B cell (primary cell): ENCODE data around the gene CLN3. TPM values are rescaled to one million over a fixed set of nuclear protein-coding genes. Genes with fewer than 3 reads are reported as not detected.

Experiments
- ATAC-seq: fragments of 200-7000 bp; cut with Tn5 transposase; one replicate; pipeline ENCODE4 v1.10.0; 2021; ENCODE audit warnings: low read depth, mild to moderate bottlenecking, moderate number of reproducible peaks, moderate library complexity
- CTCF ChIA-PET: fragments of 350-600 bp; sonication (Branson Sonifier 250); formaldehyde crosslinking; loops from one replicate; lab custom pipeline; 2021; ENCODE audit warnings: antibody characterized with exemption, inconsistent platforms; lab: Charles Lee
- POLR2A ChIA-PET: fragments of 350-600 bp; sonication (Branson Sonifier 250); formaldehyde crosslinking; loops from one replicate; lab custom pipeline; 2021; ENCODE audit warnings: antibody characterized with exemption; lab: Charles Lee
- DNase-seq: peaks from one replicate; pipeline ENCODE4 v3.0.0; 2013
- H2AFZ ChIP-seq: 2 replicates; pipeline ENCODE4 v1.6.1; 2012; ENCODE audit warnings: mild to moderate bottlenecking, low read depth, low read length; ENCODE audit not compliant: insufficient read depth, poor library complexity, severe bottlenecking
- H3K27ac ChIP-seq, 2 donors: 1 replicate in 1 of 2; 2 replicates in 1 of 2; pipeline ENCODE4 v1.5.1; 2012 to 2013; ENCODE audit warnings: low read length in 2 of 2, mild to moderate bottlenecking in 2 of 2, moderate library complexity in 1 of 2
- H3K27me3 ChIP-seq, 4 experiments: fragments of 200-600 bp in 1 of 4; sonication (generic) in 1 of 4; replicated peaks in 1 of 4; 1 replicate in 2 of 4; 2 replicates in 2 of 4; pipeline versions ENCODE4 v1.6.1 to v1.7.0; 2013 to 2016; ENCODE audit warnings: low read length in 3 of 4, mild to moderate bottlenecking in 2 of 4, mixed read lengths in 1 of 4, moderate library complexity in 1 of 4; ENCODE audit not compliant: insufficient read depth in 4 of 4, control insufficient read depth in 3 of 4; ENCODE audit errors: control extremely low read depth in 1 of 4
- H3K36me3 ChIP-seq, 2 experiments: replicated peaks in 1 of 2; 1 replicate in 1 of 2; 2 replicates in 1 of 2; pipeline versions ENCODE4 v1.6.1 to v1.7.1; 2013; ENCODE audit warnings: low read length in 1 of 2; ENCODE audit not compliant: insufficient read depth in 2 of 2, control insufficient read depth in 1 of 2; ENCODE audit errors: control extremely low read depth in 1 of 2, extremely low read depth in 1 of 2
- H3K4me1 ChIP-seq, 2 donors: fragments of 200-600 bp in 1 of 2; sonication (generic) in 1 of 2; 1 replicate in 1 of 2; 2 replicates in 1 of 2; pipeline versions ENCODE4 v1.5.1 to v1.6.1; 2013 to 2017; ENCODE audit warnings: low read length in 2 of 2; ENCODE audit not compliant: control insufficient read depth in 2 of 2, insufficient read depth in 2 of 2
- H3K4me2 ChIP-seq: replicated peaks from 2 replicates; pipeline ENCODE3; 2012; ENCODE audit warnings: mild to moderate bottlenecking, low read depth, low read length; ENCODE audit not compliant: poor library complexity, severe bottlenecking
- H3K4me3 ChIP-seq, 5 experiments: fragments of 200-600 bp in 1 of 5; sonication (generic) in 1 of 5; 1 replicate in 3 of 5; 2 replicates in 2 of 5; pipeline versions ENCODE4 v1.5.1 to v1.7.0; 2011 to 2016; ENCODE audit warnings: low read length in 4 of 5, mild to moderate bottlenecking in 4 of 5, low read depth in 2 of 5, control low read depth in 1 of 5, moderate library complexity in 1 of 5; ENCODE audit not compliant: insufficient read depth in 1 of 5; ENCODE audit errors: control extremely low read depth in 1 of 5, extremely low read depth in 1 of 5
- H3K79me2 ChIP-seq: fragments of 200-600 bp; sonication (generic); one replicate; pipeline ENCODE4 v1.6.0; 2016; ENCODE audit warnings: low read length; ENCODE audit not compliant: control insufficient read depth, insufficient read depth
- H3K9ac ChIP-seq: fragments of 200-600 bp; sonication (generic); 2 replicates; pipeline ENCODE4 v1.6.1; 2017; ENCODE audit warnings: mild to moderate bottlenecking, low read length, moderate library complexity
- H3K9me3 ChIP-seq, 3 donors: one replicate each; pipeline versions ENCODE4 v1.6.1 to v1.7.1; 2013; ENCODE audit warnings: low read length in 2 of 3; ENCODE audit not compliant: control insufficient read depth in 2 of 3, insufficient read depth in 1 of 3; ENCODE audit errors: control extremely low read depth in 1 of 3
- H4K20me1 ChIP-seq: 2 replicates; pipeline ENCODE4 v1.6.0; 2012; ENCODE audit warnings: mild to moderate bottlenecking, low read length; ENCODE audit not compliant: insufficient read depth, control insufficient read depth, poor library complexity, severe bottlenecking
- H3K27ac Mint-ChIP-seq: one replicate; pipeline ENCODE4 v1.8.0; 2021; ENCODE audit warnings: mixed read lengths
- H3K27me3 Mint-ChIP-seq: one replicate; pipeline ENCODE4 v1.8.0; 2021; ENCODE audit warnings: mixed read lengths
- H3K4me1 Mint-ChIP-seq: one replicate; pipeline ENCODE4 v1.8.0; 2021; ENCODE audit warnings: mixed read lengths
- H3K4me3 Mint-ChIP-seq: one replicate; pipeline ENCODE4 v1.8.0; 2021; ENCODE audit warnings: mixed read lengths
- H3K9me3 Mint-ChIP-seq: one replicate; pipeline ENCODE4 v1.8.0; 2022; ENCODE audit warnings: mixed read lengths; ENCODE audit not compliant: insufficient read depth
- CTCF ChIP-seq: fragments of 200-600 bp; IDR thresholded peaks from one replicate; pipeline ENCODE4 v1.8.0; 2022; ENCODE audit warnings: antibody characterized with exemption, mild to moderate bottlenecking
- EZH2 ChIP-seq: IDR thresholded peaks from 2 replicates; pipeline ENCODE4 v1.6.1; 2012; ENCODE audit warnings: borderline replicate concordance, low read depth, mild to moderate bottlenecking, moderate library complexity, low read length; ENCODE audit not compliant: insufficient read depth, poor library complexity, severe bottlenecking
- WGBS: methylation state at CpG from one replicate; pipeline ENCODE4 v1.1.5; 2013; ENCODE audit warnings: missing lambda C conversion rate; ENCODE audit not compliant: insufficient coverage; 5-methylcytosine and 5-hydroxymethylcytosine counted together
- intact Hi-C: fragments of 100-400 bp; cut with micrococcal nuclease; formaldehyde crosslinking; loops from one replicate; pipeline ENCODE4 v1.10.0; 2022
- polyA plus RNA-seq: library from polyadenylated mRNA; depleted of rRNA; stranded (reverse); fragments of >200 nt; gene quantifications from 2 replicates; pipeline ENCODE4 v1.2.3, GENCODE V29; 2012
- total RNA-seq, 2 donors: library from RNA; stranded (reverse); fragments of 120-200 nt in 1 of 2; gene quantifications; 1 replicate in 1 of 2; 2 replicates in 1 of 2; pipeline versions ENCODE4 v1.2.3 to v1.2.4, GENCODE V29; 2013 to 2022

CLN3 gene
- total and polyA plus RNA-seq, 2 donors (not counting 1 experiment from before 2014, with no cell fraction given) = 34.3 to 37.7 TPM

DNA sequence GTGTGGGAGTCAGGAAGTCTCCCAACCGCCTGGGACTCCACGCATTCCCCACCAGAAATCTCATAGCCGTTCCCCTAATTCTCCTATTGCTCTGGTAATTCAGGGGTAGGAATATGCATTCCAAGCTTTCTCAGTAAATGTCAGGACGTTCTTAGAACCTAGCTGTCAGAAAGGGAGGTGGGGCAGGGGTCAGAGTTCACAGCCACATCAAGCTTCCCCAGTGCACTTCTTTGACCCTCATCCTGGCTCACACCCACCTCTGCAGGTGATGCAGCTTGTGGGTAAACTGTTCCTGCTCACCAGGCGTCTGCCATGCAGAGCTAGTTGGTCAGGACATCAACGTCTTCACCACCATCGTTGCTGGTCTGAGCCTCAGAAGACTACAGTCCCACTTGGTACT, 28.8 kb upstream of the CLN3 start:
- no peak overlapping the region for H3K4me3 Mint-ChIP-seq
- no peaks in the 10 kb centered on the region for H3K9me3 ChIP-seq
- no peaks in the 10 kb centered on the region for H3K4me1 ChIP-seq
- intact Hi-C loops = no loop called here
- no peak for DNase-seq
- H3K27me3 Mint-ChIP-seq = peaks cover 11% of the 10 kb centered on the region
- ATAC-seq = no peak
- no peak overlapping the region for H3K27ac Mint-ChIP-seq
- H3K4me3 ChIP-seq = no peak overlapping the region
- H3K9ac ChIP-seq = no peak overlapping the region
- H3K27ac ChIP-seq = no peak overlapping the region
- H3K36me3 ChIP-seq = no peaks in the 10 kb centered on the region
- POLR2A ChIA-PET = no interaction called here
- CTCF ChIA-PET = no interaction called here
- no peaks in the 10 kb centered on the region for H3K27me3 ChIP-seq
- peaks cover 10% of the 10 kb centered on the region for H3K4me1 Mint-ChIP-seq
- 88% methylated on average over 4 of the region's 7 CpGs for WGBS
- no peak overlapping the region for H2AFZ ChIP-seq
- H3K79me2 ChIP-seq = no peaks in the 10 kb centered on the region
- H4K20me1 ChIP-seq = no peaks in the 10 kb centered on the region
- H3K4me2 ChIP-seq = no peak overlapping the region
- TF ChIP-seq EZH2 = no peak
- no peaks in the 10 kb centered on the region for H3K9me3 Mint-ChIP-seq

GRCh38 chr16:28514246-28514645, 22.4 kb upstream of the CLN3 start:
- no peaks in the 10 kb centered on the region for H4K20me1 ChIP-seq
- TF ChIP-seq EZH2 (no peak), CTCF (no peak)
- no peaks in the 10 kb centered on the region for H3K79me2 ChIP-seq
- H3K27me3 Mint-ChIP-seq = peaks cover 3% of the 10 kb centered on the region
- no peak overlapping the region for H2AFZ ChIP-seq
- ChIA-PET CTCF (no interaction called here), POLR2A (no interaction called here)
- H3K27ac Mint-ChIP-seq = no peak overlapping the region
- no peak for ATAC-seq
- DNase-seq = no peak
- H3K4me1 ChIP-seq = no peaks in the 10 kb centered on the region
- no peaks in the 10 kb centered on the region for H3K27me3 ChIP-seq
- no peak overlapping the region for H3K4me3 ChIP-seq
- H3K36me3 ChIP-seq = no peaks in the 10 kb centered on the region
- no peak overlapping the region for H3K4me3 Mint-ChIP-seq
- no peaks in the 10 kb centered on the region for H3K9me3 ChIP-seq
- 98% methylated on average over 7 of the region's 7 CpGs for WGBS
- no peak overlapping the region for H3K4me2 ChIP-seq
- intact Hi-C loops = no loop called here
- no peak overlapping the region for H3K27ac ChIP-seq
- peaks cover 3% of the 10 kb centered on the region for H3K4me1 Mint-ChIP-seq
- H3K9me3 Mint-ChIP-seq = no peaks in the 10 kb centered on the region
- no peak overlapping the region for H3K9ac ChIP-seq
